Measurements from ENCODE around the gene NUDT4. TPM values are rescaled to one million over a fixed set of nuclear protein-coding genes. Genes with fewer than 3 reads are reported as not detected.

Gene NUDT4
- total and polyA plus RNA-seq, 2 of the 13 experiments (the other 11 are each of a cell fraction or from before 2014, with no cell fraction given), result 37.3 to 70.1 TPM

- TF ChIP-seq, protein P1, sequence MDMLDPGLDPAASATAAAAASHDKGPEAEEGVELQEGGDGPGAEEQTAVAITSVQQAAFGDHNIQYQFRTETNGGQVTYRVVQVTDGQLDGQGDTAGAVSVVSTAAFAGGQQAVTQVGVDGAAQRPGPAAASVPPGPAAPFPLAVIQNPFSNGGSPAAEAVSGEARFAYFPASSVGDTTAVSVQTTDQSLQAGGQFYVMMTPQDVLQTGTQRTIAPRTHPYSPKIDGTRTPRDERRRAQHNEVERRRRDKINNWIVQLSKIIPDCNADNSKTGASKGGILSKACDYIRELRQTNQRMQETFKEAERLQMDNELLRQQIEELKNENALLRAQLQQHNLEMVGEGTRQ (IDR thresholded peaks at IDR 0.05; ENCODE audit: low read depth, low read length), result no peak
- TF ChIP-seq, protein P1 (CRISPR knock-in tag; IDR thresholded peaks at IDR 0.05; ENCODE audit: borderline replicate concordance), result no peak
- TF ChIP-seq THAP8 (CRISPR knock-in tag; IDR thresholded peaks at IDR 0.05; ENCODE audit: borderline replicate concordance) (no peak), HNRNPH1 (optimal IDR thresholded peaks at IDR 0.05; ENCODE audit: low read depth, low read length) (no peak), ZFP62 (CRISPR knock-in tag; IDR thresholded peaks at IDR 0.05) (no peak), ZNF589 (CRISPR knock-in tag; conservative IDR thresholded peaks at IDR 0.05) (no peak), GTF3A (CRISPR knock-in tag; conservative IDR thresholded peaks at IDR 0.05) (no peak), TBP (CRISPR knock-in tag; IDR thresholded peaks at IDR 0.05) (no peak), CREB1 (IDR thresholded peaks at IDR 0.05) (no peak), CREB1 (CRISPR knock-in tag; IDR thresholded peaks at IDR 0.05) (peak; percentile 52), ZNF605 (CRISPR knock-in tag; IDR thresholded peaks at IDR 0.05) (0 out of 2 replicates have a peak, but pooled peaks have one; percentile 15), ZNF776 (CRISPR knock-in tag; IDR thresholded peaks at IDR 0.05) (no peak), TMF1 (CRISPR knock-in tag; IDR thresholded peaks at IDR 0.05; ENCODE audit: low read depth) (no peak), ZNF564 (CRISPR knock-in tag; IDR thresholded peaks at IDR 0.05) (no peak), POLR2AphosphoS2 (IDR thresholded peaks at IDR 0.05; ENCODE audit: low read depth, low read length) (no peak)
- TF ChIP-seq, protein P2, sequence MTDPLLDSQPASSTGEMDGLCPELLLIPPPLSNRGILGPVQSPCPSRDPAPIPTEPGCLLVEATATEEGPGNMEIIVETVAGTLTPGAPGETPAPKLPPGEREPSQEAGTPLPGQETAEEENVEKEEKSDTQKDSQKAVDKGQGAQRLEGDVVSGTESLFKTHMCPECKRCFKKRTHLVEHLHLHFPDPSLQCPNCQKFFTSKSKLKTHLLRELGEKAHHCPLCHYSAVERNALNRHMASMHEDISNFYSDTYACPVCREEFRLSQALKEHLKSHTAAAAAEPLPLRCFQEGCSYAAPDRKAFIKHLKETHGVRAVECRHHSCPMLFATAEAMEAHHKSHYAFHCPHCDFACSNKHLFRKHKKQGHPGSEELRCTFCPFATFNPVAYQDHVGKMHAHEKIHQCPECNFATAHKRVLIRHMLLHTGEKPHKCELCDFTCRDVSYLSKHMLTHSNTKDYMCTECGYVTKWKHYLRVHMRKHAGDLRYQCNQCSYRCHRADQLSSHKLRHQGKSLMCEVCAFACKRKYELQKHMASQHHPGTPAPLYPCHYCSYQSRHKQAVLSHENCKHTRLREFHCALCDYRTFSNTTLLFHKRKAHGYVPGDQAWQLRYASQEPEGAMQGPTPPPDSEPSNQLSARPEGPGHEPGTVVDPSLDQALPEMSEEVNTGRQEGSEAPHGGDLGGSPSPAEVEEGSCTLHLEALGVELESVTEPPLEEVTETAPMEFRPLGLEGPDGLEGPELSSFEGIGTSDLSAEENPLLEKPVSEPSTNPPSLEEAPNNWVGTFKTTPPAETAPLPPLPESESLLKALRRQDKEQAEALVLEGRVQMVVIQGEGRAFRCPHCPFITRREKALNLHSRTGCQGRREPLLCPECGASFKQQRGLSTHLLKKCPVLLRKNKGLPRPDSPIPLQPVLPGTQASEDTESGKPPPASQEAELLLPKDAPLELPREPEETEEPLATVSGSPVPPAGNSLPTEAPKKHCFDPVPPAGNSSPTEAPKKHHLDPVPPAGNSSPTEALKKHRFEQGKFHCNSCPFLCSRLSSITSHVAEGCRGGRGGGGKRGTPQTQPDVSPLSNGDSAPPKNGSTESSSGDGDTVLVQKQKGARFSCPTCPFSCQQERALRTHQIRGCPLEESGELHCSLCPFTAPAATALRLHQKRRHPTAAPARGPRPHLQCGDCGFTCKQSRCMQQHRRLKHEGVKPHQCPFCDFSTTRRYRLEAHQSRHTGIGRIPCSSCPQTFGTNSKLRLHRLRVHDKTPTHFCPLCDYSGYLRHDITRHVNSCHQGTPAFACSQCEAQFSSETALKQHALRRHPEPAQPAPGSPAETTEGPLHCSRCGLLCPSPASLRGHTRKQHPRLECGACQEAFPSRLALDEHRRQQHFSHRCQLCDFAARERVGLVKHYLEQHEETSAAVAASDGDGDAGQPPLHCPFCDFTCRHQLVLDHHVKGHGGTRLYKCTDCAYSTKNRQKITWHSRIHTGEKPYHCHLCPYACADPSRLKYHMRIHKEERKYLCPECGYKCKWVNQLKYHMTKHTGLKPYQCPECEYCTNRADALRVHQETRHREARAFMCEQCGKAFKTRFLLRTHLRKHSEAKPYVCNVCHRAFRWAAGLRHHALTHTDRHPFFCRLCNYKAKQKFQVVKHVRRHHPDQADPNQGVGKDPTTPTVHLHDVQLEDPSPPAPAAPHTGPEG (CRISPR knock-in tag; IDR thresholded peaks at IDR 0.05), result no peak
- TF ChIP-seq, protein P3, sequence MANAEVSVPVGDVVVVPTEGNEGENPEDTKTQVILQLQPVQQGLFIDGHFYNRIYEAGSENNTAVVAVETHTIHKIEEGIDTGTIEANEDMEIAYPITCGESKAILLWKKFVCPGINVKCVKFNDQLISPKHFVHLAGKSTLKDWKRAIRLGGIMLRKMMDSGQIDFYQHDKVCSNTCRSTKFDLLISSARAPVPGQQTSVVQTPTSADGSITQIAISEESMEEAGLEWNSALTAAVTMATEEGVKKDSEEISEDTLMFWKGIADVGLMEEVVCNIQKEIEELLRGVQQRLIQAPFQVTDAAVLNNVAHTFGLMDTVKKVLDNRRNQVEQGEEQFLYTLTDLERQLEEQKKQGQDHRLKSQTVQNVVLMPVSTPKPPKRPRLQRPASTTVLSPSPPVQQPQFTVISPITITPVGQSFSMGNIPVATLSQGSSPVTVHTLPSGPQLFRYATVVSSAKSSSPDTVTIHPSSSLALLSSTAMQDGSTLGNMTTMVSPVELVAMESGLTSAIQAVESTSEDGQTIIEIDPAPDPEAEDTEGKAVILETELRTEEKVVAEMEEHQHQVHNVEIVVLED (CRISPR knock-in tag; IDR thresholded peaks at IDR 0.05; ENCODE audit: borderline replicate concordance), result no peak
- TF ChIP-seq, protein P4, sequence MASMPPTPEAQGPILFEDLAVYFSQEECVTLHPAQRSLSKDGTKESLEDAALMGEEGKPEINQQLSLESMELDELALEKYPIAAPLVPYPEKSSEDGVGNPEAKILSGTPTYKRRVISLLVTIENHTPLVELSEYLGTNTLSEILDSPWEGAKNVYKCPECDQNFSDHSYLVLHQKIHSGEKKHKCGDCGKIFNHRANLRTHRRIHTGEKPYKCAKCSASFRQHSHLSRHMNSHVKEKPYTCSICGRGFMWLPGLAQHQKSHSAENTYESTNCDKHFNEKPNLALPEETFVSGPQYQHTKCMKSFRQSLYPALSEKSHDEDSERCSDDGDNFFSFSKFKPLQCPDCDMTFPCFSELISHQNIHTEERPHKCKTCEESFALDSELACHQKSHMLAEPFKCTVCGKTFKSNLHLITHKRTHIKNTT (CRISPR knock-in tag; IDR thresholded peaks at IDR 0.05), result no peak
Measured at GRCh38 chr12:93442411-93443340, 65.0 kb downstream of the NUDT4 start (continued).

Data from HepG2 (cell line).